GM19035 (cell line): ENCODE data around the gene TUBB4A.
A peak's percentile ranks its signal among the peaks of the same experiment; 100 is the strongest.

Source experiments
- ATAC-seq: cut with Tn5 transposase; IDR thresholded peaks from one replicate; pipeline ENCODE4 v1.9.1; 2021; ENCODE audit not compliant: unreplicated experiment

The TUBB4A gene

GRCh38 chr19:6472713-6473112 lies 29.4 kb downstream of the TUBB4A start:
- no peak for ATAC-seq

GRCh38 chr19:6471076-6471475 lies 31.0 kb downstream of the TUBB4A start:
- ATAC-seq: no peak

GRCh38 chr19:6470173-6470572 lies 31.9 kb downstream of the TUBB4A start:
- no peak for ATAC-seq

GRCh38 chr19:6467384-6467783 lies 34.7 kb downstream of the TUBB4A start:
- ATAC-seq: no peak

GRCh38 chr19:6466526-6467248 lies 35.4 kb downstream of the TUBB4A start:
- ATAC-seq: no peak

- ATAC-seq: no peak
Observed at GRCh38 chr19:6465663-6466062, 36.4 kb downstream of the TUBB4A start.

- no peak for ATAC-seq
Observed at GRCh38 chr19:6465006-6465405, 37.1 kb downstream of the TUBB4A start.

GRCh38 chr19:6464070-6464873 lies 37.8 kb downstream of the TUBB4A start, which contains the start of gene CRB3:
Gene CRB3, plus strand, starts transcription at chr19:6464271. Its CDS starts 431 bp downstream, at chr19:6464702.
- no peak for ATAC-seq

- ATAC-seq: peak; percentile 75
Observed at GRCh38 chr19:6460099-6460884, 41.8 kb downstream of the TUBB4A start.

- ATAC-seq: peak; percentile 40
Observed at GRCh38 chr19:6459262-6460098, 42.6 kb downstream of the TUBB4A start, which contains the start of gene SLC25A23. Gene SLC25A23, minus strand, starts transcription at chr19:6459792. Its CDS starts 164 bp downstream, at chr19:6459628.

- ATAC-seq: no peak
Observed at GRCh38 chr19:6458695-6459261, 43.3 kb downstream of the TUBB4A start.

GRCh38 chr19:6457958-6458694 lies 44.0 kb downstream of the TUBB4A start:
- ATAC-seq: no peak

GRCh38 chr19:6455924-6456323 lies 46.2 kb downstream of the TUBB4A start:
- no peak for ATAC-seq

GRCh38 chr19:6453951-6454565 lies 48.1 kb downstream of the TUBB4A start:
- ATAC-seq: no peak

- no peak for ATAC-seq
Observed at GRCh38 chr19:6452899-6453298, 49.2 kb downstream of the TUBB4A start.

GRCh38 chr19:6452223-6452614 lies 49.9 kb downstream of the TUBB4A start:
- ATAC-seq: no peak

GRCh38 chr19:6451583-6452222 lies 50.4 kb downstream of the TUBB4A start:
- no peak for ATAC-seq

- no peak for ATAC-seq
Observed at GRCh38 chr19:6450166-6450565, 51.9 kb downstream of the TUBB4A start.
